Esophagus muscularis mucosa (tissue), 4 donors: Measurements from ENCODE around the gene CDC34. TPM values are rescaled to one million over a fixed set of nuclear protein-coding genes. Genes with fewer than 3 reads are reported as not detected.

ENCODE experiments used
- DNase-seq: peaks from one replicate; pipeline ENCODE4 v3.0.0-alpha.2; 2017; ENCODE audit errors: extremely low spot score
- H3K27ac ChIP-seq, 4 donors: fragments of 200-600 bp; sonication (generic); replicated peaks in 1 of 4; 1 replicate in 3 of 4; 2 replicates in 1 of 4; pipeline ENCODE4 v1.5.1; 2016 to 2019; ENCODE audit warnings: mild to moderate bottlenecking in 1 of 4
- H3K27me3 ChIP-seq, 4 donors: fragments of 200-600 bp; sonication (generic); one replicate each; pipeline versions ENCODE4 v1.5.1 to v1.6.0; 2016 to 2019
- H3K36me3 ChIP-seq, 4 donors: fragments of 200-600 bp; sonication (generic); one replicate each; pipeline ENCODE4 v1.5.1; 2016 to 2019
- H3K4me1 ChIP-seq, 4 donors: fragments of 200-600 bp; sonication (generic); one replicate each; pipeline ENCODE4 v1.5.1; 2016 to 2019
- H3K4me3 ChIP-seq, 4 donors: fragments of 200-600 bp; sonication (generic); 1 replicate in 2 of 4; 2 replicates in 2 of 4; pipeline ENCODE4 v1.5.1; 2016 to 2019; ENCODE audit warnings: mild to moderate bottlenecking in 4 of 4, moderate library complexity in 1 of 4
- H3K9me3 ChIP-seq, 4 donors: fragments of 200-600 bp; sonication (generic); 1 replicate in 3 of 4; 2 replicates in 1 of 4; pipeline ENCODE4 v1.5.1; 2016 to 2019
- EP300 ChIP-seq: sonication (generic); formaldehyde crosslinking; IDR thresholded peaks from one replicate; pipeline ENCODE4 v1.6.1; 2017; ENCODE audit warnings: antibody characterized with exemption
- POLR2A ChIP-seq: fragments of 450-650 bp; IDR thresholded peaks from one replicate; pipeline ENCODE4 v1.6.1; 2017; ENCODE audit warnings: antibody characterized with exemption, moderate library complexity, mild to moderate bottlenecking, low read depth
- POLR2AphosphoS5 ChIP-seq, 2 donors: sonication (generic); formaldehyde crosslinking; IDR thresholded peaks; one replicate each; pipeline ENCODE4 v1.6.1; 2017; ENCODE audit warnings: antibody characterized with exemption in 2 of 2
- WGBS: methylation state at CpG from one replicate; pipeline ENCODE4 v1.1.5; 2018; 5-methylcytosine and 5-hydroxymethylcytosine counted together
- intact Hi-C: fragments of 100-400 bp; cut with DNase I; formaldehyde crosslinking; loops from one replicate; pipeline ENCODE4 v1.15.1; 2023
- total RNA-seq, 4 donors: library from RNA; depleted of rRNA; stranded (reverse); fragments of >200 nt; gene quantifications; one replicate each; pipeline versions ENCODE4 v1.1.0 to v1.2.1, GENCODE V29; 2016
- TF ChIP-seq, protein P1 (sequence below), 3 experiments: fragments of 200-600 bp in 2 of 3; fragments of 450-650 bp in 1 of 3; sonication (generic) in 2 of 3; IDR thresholded peaks; one replicate each; pipeline ENCODE4 v1.5.1; 2017 to 2019; ENCODE audit warnings: antibody characterized with exemption in 3 of 3, mild to moderate bottlenecking in 2 of 3, moderate library complexity in 1 of 3

CDC34 gene
- total RNA-seq, 4 donors from 2014 or later, result 62.5 to 100 (median 76.2) TPM

DNA sequence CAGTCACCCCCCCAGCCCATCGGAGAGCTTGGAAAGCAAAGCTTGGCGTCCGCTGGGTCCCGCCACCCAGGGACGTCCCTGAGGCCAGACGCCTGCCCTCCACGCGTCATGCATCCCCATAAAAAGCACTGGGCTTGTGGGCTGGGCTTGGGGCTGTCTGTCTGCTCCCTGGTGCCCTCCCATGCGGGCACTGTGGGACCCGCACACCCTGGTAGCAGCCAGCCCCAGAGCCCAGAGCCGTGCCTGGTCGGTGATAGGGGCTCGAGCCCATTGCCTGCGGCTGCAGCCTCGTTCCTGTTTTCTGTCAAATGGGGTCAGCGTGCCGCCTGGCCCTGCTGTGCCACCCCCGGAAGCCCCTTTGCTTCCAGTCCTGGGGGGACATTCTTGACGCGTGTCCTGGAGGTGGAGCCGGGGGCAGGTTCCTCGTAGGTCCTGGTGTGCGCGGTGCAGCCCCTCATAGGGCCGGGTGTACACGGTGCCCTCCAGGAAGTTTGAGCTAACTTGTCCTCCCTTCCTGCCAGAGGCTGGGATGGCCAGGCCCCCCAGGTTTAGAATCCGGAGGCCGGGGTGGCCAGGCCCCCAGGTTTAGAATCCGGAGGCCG is 8.0 kb downstream of the CDC34 start:
- Histone ChIP-seq H3K36me3 (peaks cover 52 to 76% (median 71%) of the 10 kb centered on the region in 4 donors), H3K4me1 (peaks cover 14 to 47% (median 30%) of the 10 kb centered on the region in 4 donors), H3K4me3 (no peak overlapping the region), H3K27me3 (no peaks in the 10 kb centered on the region), H3K27ac (no peak overlapping the region), H3K9me3 (no peaks in the 10 kb centered on the region)
- no peak for DNase-seq
- 93% methylated on average over 5 of the region's 30 CpGs for WGBS
- intact Hi-C loops, result no loop called here
- TF ChIP-seq EP300, result no peak
- TF ChIP-seq POLR2AphosphoS5 (IDR thresholded peaks at IDR 0.05), result no peak
- TF ChIP-seq POLR2A, result no peak
- TF ChIP-seq, protein P1, sequence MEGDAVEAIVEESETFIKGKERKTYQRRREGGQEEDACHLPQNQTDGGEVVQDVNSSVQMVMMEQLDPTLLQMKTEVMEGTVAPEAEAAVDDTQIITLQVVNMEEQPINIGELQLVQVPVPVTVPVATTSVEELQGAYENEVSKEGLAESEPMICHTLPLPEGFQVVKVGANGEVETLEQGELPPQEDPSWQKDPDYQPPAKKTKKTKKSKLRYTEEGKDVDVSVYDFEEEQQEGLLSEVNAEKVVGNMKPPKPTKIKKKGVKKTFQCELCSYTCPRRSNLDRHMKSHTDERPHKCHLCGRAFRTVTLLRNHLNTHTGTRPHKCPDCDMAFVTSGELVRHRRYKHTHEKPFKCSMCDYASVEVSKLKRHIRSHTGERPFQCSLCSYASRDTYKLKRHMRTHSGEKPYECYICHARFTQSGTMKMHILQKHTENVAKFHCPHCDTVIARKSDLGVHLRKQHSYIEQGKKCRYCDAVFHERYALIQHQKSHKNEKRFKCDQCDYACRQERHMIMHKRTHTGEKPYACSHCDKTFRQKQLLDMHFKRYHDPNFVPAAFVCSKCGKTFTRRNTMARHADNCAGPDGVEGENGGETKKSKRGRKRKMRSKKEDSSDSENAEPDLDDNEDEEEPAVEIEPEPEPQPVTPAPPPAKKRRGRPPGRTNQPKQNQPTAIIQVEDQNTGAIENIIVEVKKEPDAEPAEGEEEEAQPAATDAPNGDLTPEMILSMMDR (IDR thresholded peaks at IDR 0.05), result no peak

DNA sequence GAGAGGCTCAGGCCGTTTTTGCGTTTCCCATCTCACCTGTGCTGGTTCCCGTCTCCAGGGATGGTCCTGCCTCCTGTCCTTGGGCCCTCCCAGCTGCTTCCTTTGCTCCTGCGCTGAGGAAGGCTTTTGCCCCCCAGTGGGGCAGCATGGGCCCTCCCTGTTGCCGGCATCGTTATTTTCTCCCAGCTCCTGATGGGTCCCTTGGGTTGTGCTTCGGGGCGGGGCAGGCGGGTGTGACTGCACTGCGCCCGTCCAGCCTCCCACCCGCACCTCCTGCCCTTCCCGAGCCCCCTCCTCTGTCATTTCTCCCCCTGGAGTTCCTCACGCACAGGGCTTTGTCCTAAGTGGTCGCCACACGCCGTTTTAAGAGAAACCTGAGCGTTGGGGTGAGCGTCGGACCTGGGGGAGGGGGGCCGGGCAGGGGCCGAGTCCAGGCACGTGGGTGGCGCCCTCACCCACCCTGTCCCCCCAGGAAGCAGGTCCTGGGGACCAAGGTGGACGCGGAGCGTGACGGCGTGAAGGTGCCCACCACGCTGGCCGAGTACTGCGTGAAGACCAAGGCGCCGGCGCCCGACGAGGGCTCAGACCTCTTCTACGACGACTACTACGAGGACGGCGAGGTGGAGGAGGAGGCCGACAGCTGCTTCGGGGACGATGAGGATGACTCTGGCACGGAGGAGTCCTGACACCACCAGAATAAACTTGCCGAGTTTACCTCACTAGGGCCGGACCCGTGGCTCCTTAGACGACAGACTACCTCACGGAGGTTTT is 9.5 kb downstream of the CDC34 start:
- Histone ChIP-seq H3K27me3 (no peaks in the 10 kb centered on the region), H3K9me3 (no peaks in the 10 kb centered on the region), H3K27ac (no peak overlapping the region), H3K4me1 (peaks cover 0 to 37% (median 17%) of the 10 kb centered on the region in 4 donors), H3K4me3 (no peak overlapping the region), H3K36me3 (peaks cover 48 to 62% (median 60%) of the 10 kb centered on the region in 4 donors)
- intact Hi-C loops, result no loop called here
- 87% methylated on average over 37 of the region's 51 CpGs for WGBS
- DNase-seq, result no peak
- TF ChIP-seq POLR2A, result no peak
- TF ChIP-seq, protein P1 (IDR thresholded peaks at IDR 0.05), result no peak
- TF ChIP-seq EP300, result no peak
- no peak for TF ChIP-seq POLR2AphosphoS5 (IDR thresholded peaks at IDR 0.05)

DNA sequence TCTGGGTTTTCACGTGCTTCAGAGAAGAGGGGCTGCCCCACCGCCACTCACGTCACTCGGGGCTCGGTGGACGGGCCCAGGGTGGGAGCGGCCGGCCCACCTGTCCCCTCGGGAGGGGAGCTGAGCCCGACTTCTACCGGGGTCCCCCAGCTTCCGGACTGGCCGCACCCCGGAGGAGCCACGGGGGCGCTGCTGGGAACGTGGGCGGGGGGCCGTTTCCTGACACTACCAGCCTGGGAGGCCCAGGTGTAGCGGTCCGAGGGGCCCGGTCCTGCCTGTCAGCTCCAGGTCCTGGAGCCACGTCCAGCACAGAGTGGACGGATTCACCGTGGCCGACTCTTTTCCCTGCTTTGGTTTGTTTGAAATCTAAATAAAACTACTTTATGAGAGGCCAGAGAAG is 10.1 kb downstream of the CDC34 start:
- Histone ChIP-seq H3K36me3 (peaks cover 41 to 56% (median 54%) of the 10 kb centered on the region in 4 donors), H3K4me3 (no peak overlapping the region), H3K4me1 (peaks cover 0 to 30% (median 14%) of the 10 kb centered on the region in 4 donors), H3K9me3 (no peaks in the 10 kb centered on the region), H3K27ac (no peak overlapping the region), H3K27me3 (peaks cover 0 to under 1% (median 0%) of the 10 kb centered on the region in 4 donors)
- DNase-seq, result no peak
- intact Hi-C loops, result no loop called here
- 86% methylated on average over 26 of the region's 26 CpGs for WGBS
- TF ChIP-seq POLR2AphosphoS5 (IDR thresholded peaks at IDR 0.05), result no peak
- TF ChIP-seq EP300, result no peak
- TF ChIP-seq, protein P1 (IDR thresholded peaks at IDR 0.05), result no peak
- TF ChIP-seq POLR2A, result no peak

DNA sequence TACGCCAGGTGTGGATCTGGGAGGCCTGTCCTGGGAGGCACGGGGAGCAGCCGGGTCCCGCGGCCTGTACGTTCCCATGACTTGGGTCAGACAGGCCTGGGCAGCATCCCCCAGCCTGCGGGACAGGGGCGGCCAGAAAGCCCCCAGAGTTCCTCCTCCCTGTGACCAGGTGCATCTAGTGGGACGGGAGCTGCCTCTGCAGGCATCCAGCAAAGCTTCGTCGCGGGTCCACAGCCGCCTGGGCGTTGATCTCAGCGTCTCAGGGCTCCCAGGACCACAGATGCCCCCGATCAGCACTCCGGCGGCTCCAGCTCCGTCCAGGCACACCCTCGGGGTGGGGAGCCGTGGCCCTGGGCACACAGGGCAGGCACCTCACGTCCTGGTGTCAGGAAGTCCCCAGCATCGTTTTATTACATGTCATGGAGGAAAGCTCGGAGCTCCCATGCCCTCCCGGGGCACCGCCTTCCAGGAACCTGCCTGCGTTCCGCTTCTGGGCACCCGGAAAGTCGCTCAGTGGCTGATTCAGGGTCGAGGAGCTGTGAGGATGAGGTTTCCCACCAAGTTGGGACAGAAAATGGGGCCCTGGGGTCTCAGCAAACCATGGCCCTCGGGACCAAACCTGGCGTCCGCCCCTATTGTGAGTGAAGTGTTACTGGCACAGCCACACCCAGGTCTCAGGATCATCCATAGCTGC is 10.8 kb downstream of the CDC34 start:
- H3K9me3 ChIP-seq, result no peaks in the 10 kb centered on the region
- peaks cover 0 to 7% (median 0%) of the 10 kb centered on the region in 4 donors for H3K27me3 ChIP-seq
- H3K27ac ChIP-seq, result no peak overlapping the region
- H3K4me1 ChIP-seq, result peaks cover 0 to 29% (median 14%) of the 10 kb centered on the region in 4 donors
- TF ChIP-seq EP300, result no peak
- TF ChIP-seq POLR2AphosphoS5 (IDR thresholded peaks at IDR 0.05), result no peak
- no peak for TF ChIP-seq POLR2A
- TF ChIP-seq, protein P1 (IDR thresholded peaks at IDR 0.05), result no peak
- intact Hi-C loops, result no loop called here
- DNase-seq, result no peak
- peaks cover 37 to 50% (median 48%) of the 10 kb centered on the region in 4 donors for H3K36me3 ChIP-seq
- WGBS, result 84% methylated on average over 15 of the region's 34 CpGs
- no peak overlapping the region for H3K4me3 ChIP-seq
